Psoas muscle (tissue), 8 donors: ENCODE measurements around the gene MAP1S. TPM values are rescaled to one million over a fixed set of nuclear protein-coding genes. Genes with fewer than 3 reads are reported as not detected.
"Not testable (repeated sequence)": the region's sequence is repeated elsewhere in the genome, so short reads cannot be mapped to it uniquely, and the experiment has no call there.

Experiments used
- ATAC-seq, 4 donors: fragments of 200-7000 bp; cut with Tn5 transposase; one replicate each; pipeline ENCODE4 v1.9.1; 2020; ENCODE audit warnings: moderate library complexity in 3 of 4, mild to moderate bottlenecking in 2 of 4
- DNase-seq, 2 donors: peaks; one replicate each; pipeline ENCODE4 v3.0.0-alpha.2; 2020
- H3K27ac ChIP-seq: fragments of 200-600 bp; one replicate; pipeline ENCODE4 v1.8.0; 2022
- H3K27me3 ChIP-seq, 3 donors: fragments of 200-600 bp in 1 of 3; one replicate each; pipeline versions ENCODE4 v1.6.1 to v1.8.0; 2013 to 2022; ENCODE audit warnings: low read length in 2 of 3, mild to moderate bottlenecking in 2 of 3, moderate library complexity in 1 of 3; ENCODE audit not compliant: insufficient read depth in 3 of 3
- H3K36me3 ChIP-seq, 2 donors: fragments of 200-600 bp in 1 of 2; one replicate each; pipeline versions ENCODE4 v1.6.1 to v1.8.0; 2013 to 2022; ENCODE audit warnings: low read depth in 1 of 2, mild to moderate bottlenecking in 1 of 2, moderate library complexity in 1 of 2; ENCODE audit not compliant: insufficient read depth in 1 of 2
- H3K4me1 ChIP-seq: fragments of 200-600 bp; one replicate; pipeline ENCODE4 v1.8.0; 2022
- H3K4me3 ChIP-seq: fragments of 200-600 bp; one replicate; pipeline ENCODE4 v1.8.0; 2022; ENCODE audit warnings: mild to moderate bottlenecking
- H3K9me3 ChIP-seq: fragments of 200-600 bp; one replicate; pipeline ENCODE4 v1.8.0; 2022
- WGBS, 3 donors: extraction: QIAGEN DNeasy Blood & Tissue Kit; methylation state at CpG; one replicate each; pipeline versions ENCODE4 v1.1.6 to v1.1.7; 2013; 5-methylcytosine and 5-hydroxymethylcytosine counted together
- intact Hi-C, 2 donors: fragments of 100-400 bp; cut with DNase I; formaldehyde crosslinking; loops; one replicate each; pipeline versions ENCODE4 v1.11.0 to v1.14.2; 2022
- polyA plus RNA-seq, 3 donors: library from polyadenylated mRNA; stranded (reverse); fragments of 200-250 nt; gene quantifications; one replicate each; pipeline ENCODE4 v1.2.3, GENCODE V29; 2013
- total RNA-seq, 4 donors: library from RNA; stranded (reverse); fragmentation: NEBNext Ultra II Directional in 2 of 4; extraction: Animal tissue kit (Norgen Biotek cat#: 25700) in 2 of 4; gene quantifications; one replicate each; pipeline versions ENCODE4 v1.2.1 to v1.2.4, GENCODE V29; 2021 to 2023
- TF ChIP-seq, protein P1 (sequence below): fragments of 200-600 bp; IDR thresholded peaks from one replicate; pipeline ENCODE4 v1.8.0; 2022; ENCODE audit warnings: antibody characterized with exemption
- donor health status: healthy with polysubstance abuse.
- donor health status: DM: no; HTN: no; CAD: no; lungs with moderate emphysema.
- donor health status: Bipolar disorder and iron deficiency.
- donor health status: healthy.
- donor health status: DM: yes; HTN: yes; CAD: no.
- donor health status: DM: no; HTN: no; CAD: no.
- donor health status: DM: no; HTN: no; CAD: no.
- donor health status: DM: yes; HTN: yes; CAD: no.

Gene MAP1S
- total and polyA plus RNA-seq, 7 donors, result 19.1 to 60.6 (median 42.4) TPM

DNA sequence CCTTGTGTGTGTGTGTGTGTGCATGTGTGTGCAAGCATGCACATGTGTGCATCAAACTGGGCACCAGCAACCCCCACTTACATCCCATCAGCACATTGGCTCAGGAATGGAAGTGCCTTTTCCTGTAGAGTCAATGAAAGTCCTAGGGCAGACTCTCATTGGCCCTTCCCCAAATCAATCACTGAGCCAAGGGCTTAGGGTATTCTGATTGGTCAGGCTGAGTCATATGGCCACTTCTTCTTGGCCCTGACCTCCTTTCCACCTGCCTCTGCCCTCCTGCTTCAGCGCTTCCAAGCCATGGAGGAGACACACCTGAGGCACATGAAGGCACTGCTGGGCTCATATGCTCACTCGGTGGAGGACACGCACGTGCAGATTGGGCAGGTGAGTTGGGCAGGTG lies 52.9 kb downstream of the MAP1S start:
- peaks cover 0 to 21% (median 6%) of the 10 kb centered on the region in 3 donors for H3K27me3 ChIP-seq
- DNase-seq (no peak), ATAC-seq (no peak)
- TF ChIP-seq, protein P1, sequence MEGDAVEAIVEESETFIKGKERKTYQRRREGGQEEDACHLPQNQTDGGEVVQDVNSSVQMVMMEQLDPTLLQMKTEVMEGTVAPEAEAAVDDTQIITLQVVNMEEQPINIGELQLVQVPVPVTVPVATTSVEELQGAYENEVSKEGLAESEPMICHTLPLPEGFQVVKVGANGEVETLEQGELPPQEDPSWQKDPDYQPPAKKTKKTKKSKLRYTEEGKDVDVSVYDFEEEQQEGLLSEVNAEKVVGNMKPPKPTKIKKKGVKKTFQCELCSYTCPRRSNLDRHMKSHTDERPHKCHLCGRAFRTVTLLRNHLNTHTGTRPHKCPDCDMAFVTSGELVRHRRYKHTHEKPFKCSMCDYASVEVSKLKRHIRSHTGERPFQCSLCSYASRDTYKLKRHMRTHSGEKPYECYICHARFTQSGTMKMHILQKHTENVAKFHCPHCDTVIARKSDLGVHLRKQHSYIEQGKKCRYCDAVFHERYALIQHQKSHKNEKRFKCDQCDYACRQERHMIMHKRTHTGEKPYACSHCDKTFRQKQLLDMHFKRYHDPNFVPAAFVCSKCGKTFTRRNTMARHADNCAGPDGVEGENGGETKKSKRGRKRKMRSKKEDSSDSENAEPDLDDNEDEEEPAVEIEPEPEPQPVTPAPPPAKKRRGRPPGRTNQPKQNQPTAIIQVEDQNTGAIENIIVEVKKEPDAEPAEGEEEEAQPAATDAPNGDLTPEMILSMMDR, result no peak
- WGBS, 3 donors, result 90 to 95% (median 91%) methylated on average over 4 of the region's 4 CpGs
- H3K27ac ChIP-seq, result no peak overlapping the region
- intact Hi-C loops, result no loop called here
- H3K4me1 ChIP-seq, result no peaks in the 10 kb centered on the region
- no peaks in the 10 kb centered on the region for H3K36me3 ChIP-seq
- H3K4me3 ChIP-seq, result no peak overlapping the region
- no peaks in the 10 kb centered on the region for H3K9me3 ChIP-seq

DNA sequence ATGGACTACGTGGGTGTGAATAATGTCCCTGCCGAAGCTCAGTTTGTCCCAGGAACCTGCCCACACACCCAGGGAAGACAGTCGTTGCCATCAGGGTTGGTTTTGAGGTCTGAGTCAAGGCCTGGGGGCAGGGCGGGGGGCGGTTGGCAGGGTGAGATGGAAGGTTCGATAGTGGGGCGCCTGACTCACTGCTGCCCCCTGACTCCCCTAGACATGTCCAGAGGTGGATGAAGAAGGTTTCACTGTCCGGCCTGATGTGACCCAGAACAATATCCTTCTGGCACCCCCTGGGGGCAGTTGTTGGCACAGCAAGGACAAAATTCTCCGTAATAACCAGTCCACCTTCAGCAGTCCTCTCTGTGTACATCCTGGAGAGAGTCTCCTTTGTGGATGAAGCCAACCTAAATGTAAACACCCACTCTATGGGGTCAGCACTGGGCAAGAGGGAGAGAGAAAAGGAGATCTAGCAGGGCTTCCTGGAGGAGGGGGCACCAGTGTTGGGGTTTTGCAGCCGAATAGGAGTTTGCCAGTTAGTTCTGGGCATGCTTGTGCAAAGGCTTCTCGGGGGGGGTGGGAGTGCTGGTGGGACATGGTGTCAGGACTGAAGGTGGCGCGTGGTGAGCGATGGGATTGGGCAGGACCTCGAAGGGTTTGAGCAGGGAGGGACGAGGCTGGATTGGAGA lies 56.1 kb downstream of the MAP1S start:
- no peak for ATAC-seq
- peaks cover 0 to 44% (median 15%) of the 10 kb centered on the region in 3 donors for H3K27me3 ChIP-seq
- H3K36me3 ChIP-seq, result no peaks in the 10 kb centered on the region
- H3K9me3 ChIP-seq, result no peaks in the 10 kb centered on the region
- 56 to 63% (median 59%) methylated on average over 16 of the region's 16 CpGs for WGBS, 3 donors
- TF ChIP-seq, protein P1, result no peak
- no peak overlapping the region for H3K27ac ChIP-seq
- intact Hi-C loops, result no loop called here
- no peaks in the 10 kb centered on the region for H3K4me1 ChIP-seq
- H3K4me3 ChIP-seq, result no peak overlapping the region
- no peak for DNase-seq

DNA sequence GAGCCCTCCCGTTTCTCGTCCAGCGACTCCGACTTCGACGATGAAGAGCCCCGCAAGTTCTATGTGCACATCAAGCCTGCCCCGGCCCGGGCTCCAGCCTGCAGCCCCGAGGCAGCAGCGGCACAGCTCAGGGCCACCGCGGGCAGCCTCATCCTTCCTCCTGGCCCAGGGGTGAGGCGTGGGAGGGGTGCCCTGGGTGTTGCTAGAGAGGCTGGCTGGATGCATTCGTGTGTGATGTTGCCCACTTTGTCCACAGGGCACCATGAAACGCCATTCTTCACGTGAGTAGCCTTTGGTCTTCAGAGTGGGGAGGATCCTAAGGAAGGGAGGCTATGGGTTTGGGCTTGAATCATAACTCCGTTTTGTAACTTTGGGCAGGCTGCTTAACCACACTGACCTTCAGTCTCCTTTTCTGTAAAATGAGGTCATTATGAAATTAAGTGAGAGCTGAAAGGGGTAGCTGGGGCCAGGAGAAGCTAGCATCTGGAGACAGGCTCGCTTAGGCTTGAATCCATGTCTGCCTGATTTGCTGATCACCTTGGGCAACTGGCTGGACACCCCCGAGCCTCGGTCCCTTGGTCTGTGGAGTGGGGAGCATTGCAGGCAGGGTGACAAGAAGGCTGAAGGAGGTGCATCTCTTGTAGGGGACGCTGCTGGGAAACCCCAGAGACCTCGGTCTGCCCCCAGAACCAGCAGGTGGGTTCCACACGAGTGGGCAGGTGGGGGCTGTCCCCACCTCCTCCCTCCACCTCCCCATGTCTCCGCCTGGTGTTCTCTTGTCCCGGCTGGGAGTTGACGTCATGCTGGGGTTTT lies 56.9 kb downstream of the MAP1S start:
- no peaks in the 10 kb centered on the region for H3K9me3 ChIP-seq
- TF ChIP-seq, protein P1, result no peak
- no peak for DNase-seq
- H3K27ac ChIP-seq, result no peak overlapping the region
- no peaks in the 10 kb centered on the region for H3K4me1 ChIP-seq
- no peak overlapping the region for H3K4me3 ChIP-seq
- ATAC-seq, result no peak
- no peaks in the 10 kb centered on the region for H3K36me3 ChIP-seq
- WGBS, 3 donors, result 57 to 62% (median 58%) methylated on average over 27 of the region's 27 CpGs
- H3K27me3 ChIP-seq, result peaks cover 0 to 46% (median 20%) of the 10 kb centered on the region in 3 donors
- intact Hi-C loops, result no loop called here

DNA sequence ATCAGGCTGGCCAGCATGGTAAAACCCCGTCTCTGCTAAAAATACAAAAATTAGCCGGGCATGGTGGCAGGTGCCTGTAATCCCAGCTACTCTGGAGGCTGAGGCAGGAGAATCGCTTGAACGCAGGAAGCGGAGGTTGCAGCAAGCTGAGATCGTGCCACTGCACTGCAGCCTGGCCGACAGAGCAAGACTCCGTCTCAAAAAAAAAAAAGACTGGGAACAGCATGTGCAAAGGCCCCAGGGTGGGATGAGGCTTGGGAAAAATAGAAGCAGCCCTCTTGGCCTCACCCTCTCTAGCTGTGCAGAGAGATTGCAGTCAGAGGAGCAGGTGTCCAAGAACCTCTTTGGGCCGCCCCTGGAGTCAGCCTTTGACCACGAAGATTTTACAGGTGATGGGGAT lies 58.6 kb downstream of the MAP1S start:
- 55 to 65% (median 62%) methylated on average over 10 of the region's 10 CpGs for WGBS, 3 donors
- H3K4me1 ChIP-seq, DNase-seq, intact Hi-C loops, H3K4me3 ChIP-seq, ATAC-seq, H3K36me3 ChIP-seq, H3K9me3 ChIP-seq, H3K27ac ChIP-seq: not testable (repeated sequence)
- H3K27me3 ChIP-seq, result peaks cover 0 to 59% (median 20%) of the 10 kb centered on the region in 3 donors

DNA sequence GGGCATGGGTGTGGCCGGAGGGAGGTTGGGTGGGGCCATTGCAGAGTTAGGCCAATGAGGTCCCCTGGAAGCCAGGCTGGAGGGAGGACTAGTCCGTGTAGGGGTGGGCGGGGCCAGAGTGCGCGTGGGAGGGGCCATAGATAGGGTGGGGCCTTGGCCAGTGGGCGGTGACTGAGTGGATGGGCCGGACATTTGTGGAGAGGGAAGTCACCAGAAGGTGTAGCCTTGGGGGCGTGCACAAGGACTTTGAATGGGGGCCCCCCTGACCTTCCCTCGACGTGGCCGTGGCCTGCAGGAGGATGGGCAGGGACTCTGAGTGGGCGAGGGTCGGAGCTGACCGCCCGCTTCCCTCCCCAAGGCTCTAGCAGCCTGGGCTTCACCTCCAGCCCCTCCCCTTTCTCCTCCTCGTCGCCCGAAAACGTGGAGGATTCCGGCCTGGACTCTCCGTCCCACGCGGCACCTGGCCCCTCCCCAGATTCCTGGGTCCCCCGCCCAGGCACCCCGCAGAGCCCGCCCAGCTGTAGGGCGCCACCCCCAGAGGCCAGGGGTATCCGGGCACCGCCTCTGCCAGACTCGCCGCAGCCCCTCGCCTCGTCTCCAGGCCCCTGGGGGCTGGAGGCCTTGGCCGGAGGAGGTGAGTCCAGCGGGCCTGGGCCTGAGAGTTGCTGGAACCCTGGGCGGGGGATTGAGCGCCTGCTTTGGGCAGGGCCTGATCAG lies 59.1 kb downstream of the MAP1S start:
- Histone ChIP-seq H3K4me3 (no peak overlapping the region), H3K36me3 (no peaks in the 10 kb centered on the region), H3K27ac (no peak overlapping the region), H3K9me3 (no peaks in the 10 kb centered on the region), H3K4me1 (no peaks in the 10 kb centered on the region), H3K27me3 (peaks cover 0 to 59% (median 20%) of the 10 kb centered on the region in 3 donors)
- TF ChIP-seq, protein P1, result no peak
- ATAC-seq, result peak in 2 of 4 donors; percentile 48 to 55
- 2 to 5% (median 3%) methylated on average over 20 to 37 of the region's 37 CpGs for WGBS, 3 donors
- DNase-seq, result peak; percentile 52 to 73
- intact Hi-C loops, result no loop called here
